Left lobe of liver (tissue), 2 donors: ENCODE results near the gene LAMC2. TPM values are rescaled to one million over a fixed set of nuclear protein-coding genes. Genes with fewer than 3 reads are reported as not detected.
"Not testable (repeated sequence)": the region's sequence is repeated elsewhere in the genome, so short reads cannot be mapped to it uniquely, and the experiment has no call there.

Experiments
- ATAC-seq: fragments of 200-7000 bp; cut with Tn5 transposase; one replicate; pipeline ENCODE4 v1.9.1; 2020; ENCODE audit warnings: mild to moderate bottlenecking, moderate library complexity
- DNase-seq: peaks from one replicate; pipeline ENCODE4 v3.0.0-alpha.2; 2020; ENCODE audit warnings: low spot score
- total RNA-seq: library from RNA; stranded (reverse); gene quantifications from one replicate; pipeline ENCODE4 v1.2.1, GENCODE V29; 2021
- donor health status: DM: no; HTN: no; CAD: no; lungs with moderate emphysema.
- donor health status: DM: no; HTN: yes; CAD: no.

The LAMC2 gene
- total RNA-seq, 1 donor from 2014 or later, result 0.30 TPM

DNA sequence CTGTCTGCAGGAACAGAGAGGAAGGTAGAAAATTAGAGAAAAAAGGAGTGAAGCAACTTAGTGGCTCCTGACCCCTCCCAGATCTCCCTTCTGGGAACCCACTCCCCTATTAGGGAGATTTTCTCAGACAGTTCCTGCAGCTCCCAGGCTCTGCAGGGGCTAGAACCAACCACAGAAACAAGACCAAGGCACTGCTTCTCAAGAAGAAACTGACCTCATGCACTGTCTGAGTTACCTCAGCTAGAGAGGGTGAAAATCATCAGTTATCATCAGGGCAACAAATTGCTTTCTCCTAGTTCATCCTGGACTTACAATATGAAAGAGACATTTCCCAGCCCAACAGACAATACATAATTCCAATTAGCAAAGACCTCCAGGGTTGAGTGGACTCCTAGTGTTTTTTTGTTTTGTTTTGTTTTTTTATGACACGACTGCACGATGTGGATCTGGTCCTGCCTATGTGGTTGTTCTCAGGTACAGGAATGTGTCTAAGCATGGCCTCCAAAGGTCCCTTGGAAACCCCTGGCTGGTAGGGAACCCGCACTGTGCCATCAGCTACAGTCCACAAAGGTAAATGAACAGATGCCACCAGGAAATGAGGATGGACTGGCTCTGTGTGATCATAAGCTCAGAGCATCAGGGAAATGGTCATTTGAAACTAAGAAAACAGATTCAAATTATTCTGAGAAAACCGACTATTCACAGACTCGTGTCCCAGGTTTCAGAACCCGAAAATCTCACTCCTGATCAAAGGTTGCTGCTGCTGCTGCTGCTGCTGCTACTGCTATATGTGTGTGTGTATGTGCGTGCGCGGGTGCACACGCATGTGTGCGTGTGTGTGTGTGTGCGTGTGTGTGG, 65.3 kb downstream of the LAMC2 start:
- ATAC-seq (no peak), DNase-seq (no peak)

- ATAC-seq (no peak), DNase-seq (no peak)
These were observed 65.9 kb downstream of the LAMC2 start for GRCh38 chr1:183251959-183252450.

DNA sequence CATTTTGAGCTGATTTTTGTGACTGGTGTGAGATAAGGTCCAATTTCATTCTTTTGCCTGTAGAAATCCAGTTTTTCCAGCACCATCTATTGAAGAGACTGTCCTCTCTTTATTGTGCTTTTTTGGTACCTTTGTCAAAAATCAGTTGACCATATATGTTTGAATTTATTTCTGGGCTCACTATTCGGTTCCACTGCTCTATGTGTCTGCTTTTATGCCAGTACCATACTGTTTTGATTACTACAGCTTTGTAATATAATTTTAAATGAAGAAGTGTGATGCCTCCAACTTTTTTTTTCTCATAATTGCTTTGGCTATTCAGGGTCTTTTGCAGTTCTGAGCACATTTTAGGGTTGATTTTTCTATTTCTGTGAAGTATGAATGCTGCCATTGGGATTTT, 69.0 kb downstream of the LAMC2 start:
- ATAC-seq (no peak), DNase-seq (no peak)

GRCh38 chr1:183259924-183260323, 73.9 kb downstream of the LAMC2 start:
- DNase-seq (no peak), ATAC-seq (no peak)

GRCh38 chr1:183262628-183263200, 76.7 kb downstream of the LAMC2 start:
- ATAC-seq (no peak), DNase-seq (no peak)

GRCh38 chr1:183263886-183264602, 78.0 kb downstream of the LAMC2 start:
- ATAC-seq (no peak), DNase-seq (no peak)

DNA sequence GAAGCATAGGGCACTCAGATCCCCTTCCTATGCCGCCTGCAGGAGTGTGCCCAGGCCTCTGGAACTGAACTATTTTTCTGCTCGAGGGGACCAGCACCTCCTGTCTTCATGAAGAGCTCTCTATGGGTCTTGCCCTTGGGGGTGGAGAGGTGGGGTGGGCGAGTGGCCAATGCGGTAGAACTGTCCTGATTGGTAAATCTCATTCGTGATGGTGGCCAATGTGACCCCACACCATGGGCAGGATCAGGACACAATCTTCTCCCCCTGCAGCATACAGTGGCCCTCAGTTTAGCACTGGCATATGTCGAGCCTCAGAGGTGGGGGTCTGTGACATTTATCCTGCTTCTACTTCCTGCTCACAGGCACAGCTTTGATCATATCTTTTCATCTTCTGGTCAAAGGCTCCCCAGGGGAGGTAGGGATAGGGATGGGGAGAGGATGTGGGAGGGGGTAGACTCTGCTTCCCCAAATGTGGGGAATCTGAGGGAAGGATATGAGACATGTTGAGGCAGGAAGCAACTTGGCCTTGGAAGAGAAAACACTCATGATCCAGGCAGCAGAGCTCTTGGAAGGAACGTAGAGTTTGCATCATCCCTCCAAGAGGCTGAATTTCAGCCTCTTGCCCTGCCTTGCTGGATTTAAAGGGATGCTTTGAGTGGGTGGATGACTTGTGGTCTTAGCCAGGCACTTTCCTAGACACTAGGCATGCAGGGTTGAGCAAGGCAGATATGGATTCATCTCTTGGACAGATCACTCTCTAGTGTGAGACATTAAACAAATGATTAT, 81.8 kb downstream of the LAMC2 start:
- DNase-seq (no peak), ATAC-seq (no peak)

GRCh38 chr1:183270541-183271141, 84.6 kb downstream of the LAMC2 start:
- DNase-seq, result no peak
- ATAC-seq, result no peak

DNA sequence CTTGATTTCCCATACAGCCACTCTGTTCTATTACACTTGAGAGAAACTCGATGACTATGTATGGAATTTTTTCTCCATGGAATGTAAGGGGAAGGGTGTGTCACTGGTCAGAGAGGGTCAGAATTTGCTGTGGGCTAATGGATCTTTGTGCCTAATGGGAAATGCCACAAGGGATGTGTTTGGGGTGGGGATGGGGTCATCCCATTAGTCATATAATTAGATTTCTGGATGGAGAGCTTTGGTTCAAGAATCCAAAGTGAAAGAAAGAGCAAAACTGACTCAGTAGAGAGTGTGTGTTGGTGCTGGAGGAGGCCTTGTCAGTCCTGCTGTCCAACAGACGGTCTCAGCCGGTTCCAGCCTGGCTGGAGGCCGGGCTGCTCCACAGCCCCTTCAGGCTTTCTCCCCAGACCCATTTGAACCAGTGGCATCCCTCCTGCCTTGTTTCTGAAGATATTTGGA, 86.4 kb downstream of the LAMC2 start:
- no peak for DNase-seq
- no peak for ATAC-seq

DNA sequence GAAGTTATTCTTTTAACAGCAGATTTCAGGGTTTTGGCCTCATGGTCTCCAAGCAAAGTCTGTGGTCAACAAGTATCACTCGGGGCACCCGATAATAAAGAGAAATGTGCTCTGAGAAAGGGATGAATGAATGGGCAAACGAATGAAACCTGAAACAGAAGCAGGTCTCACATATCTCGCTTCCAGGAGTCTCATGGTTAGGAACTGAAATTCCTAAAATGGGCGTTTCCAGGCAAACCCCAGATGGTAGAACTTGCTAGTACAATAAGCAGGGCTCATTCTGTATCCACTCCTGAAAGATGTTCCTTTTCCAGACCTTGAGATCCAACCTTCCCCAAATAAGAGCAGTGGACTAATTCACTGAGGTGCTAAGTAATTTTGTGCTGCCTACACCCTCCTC, 87.2 kb downstream of the LAMC2 start:
- DNase-seq (no peak), ATAC-seq (no peak)

DNA sequence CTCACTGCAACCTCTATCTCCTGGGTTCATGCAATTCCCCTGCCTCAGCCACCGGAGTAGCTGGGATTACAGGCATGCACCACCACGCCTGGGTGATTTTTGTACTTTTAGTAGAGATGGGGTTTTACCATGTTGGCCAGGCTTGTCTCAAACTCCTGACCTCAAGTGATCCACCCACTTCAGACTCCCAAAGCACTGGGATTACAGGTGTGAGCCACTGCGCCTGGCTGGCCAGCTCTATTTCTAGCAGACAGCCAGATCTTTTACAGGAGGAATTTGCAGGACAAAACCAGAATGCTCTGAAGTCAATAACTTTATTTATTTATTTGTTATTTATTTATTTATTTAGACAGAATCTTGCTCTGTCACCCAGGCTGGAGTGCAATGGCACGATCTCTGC, 87.9 kb downstream of the LAMC2 start:
- not testable (repeated sequence) for DNase-seq, ATAC-seq

- no peak for DNase-seq
- ATAC-seq, result no peak
These were observed 88.8 kb downstream of the LAMC2 start for GRCh38 chr1:183274836-183275235.

GRCh38 chr1:183275322-183275721, 89.3 kb downstream of the LAMC2 start:
- DNase-seq (no peak), ATAC-seq (no peak)

DNA sequence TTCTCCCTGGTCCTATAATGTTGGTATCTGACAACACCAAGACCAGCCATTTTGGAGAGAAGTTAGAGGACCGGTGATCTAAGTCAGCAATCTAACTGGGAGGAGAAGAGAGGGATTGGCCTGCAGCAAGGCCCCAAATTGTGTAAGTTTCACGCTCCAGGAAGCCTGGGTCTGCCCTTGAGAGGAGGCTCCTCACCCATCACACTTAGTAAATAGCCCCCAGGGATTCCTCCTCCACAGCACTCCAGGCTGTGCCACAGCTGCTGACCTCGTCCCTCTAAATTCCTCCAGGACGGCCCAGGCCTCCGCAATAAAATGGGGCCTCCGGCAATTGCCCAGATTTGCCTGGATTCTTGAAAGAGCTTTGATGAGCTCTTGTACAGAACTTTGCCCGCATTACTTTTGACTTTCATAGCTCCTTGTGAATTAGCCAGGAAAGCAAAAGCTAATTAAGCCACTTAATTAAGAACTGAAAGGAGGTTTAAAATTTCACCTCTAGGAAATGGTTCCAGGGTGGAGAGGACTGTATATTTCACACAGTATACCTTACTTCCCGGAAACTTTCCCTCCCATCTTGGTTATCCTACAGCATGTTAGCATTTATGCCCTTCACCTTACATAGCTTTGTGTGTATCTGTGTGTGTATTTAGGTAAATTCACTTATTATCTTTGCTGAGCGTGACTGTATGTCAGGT, 90.5 kb downstream of the LAMC2 start:
- DNase-seq, result no peak
- no peak for ATAC-seq

DNA sequence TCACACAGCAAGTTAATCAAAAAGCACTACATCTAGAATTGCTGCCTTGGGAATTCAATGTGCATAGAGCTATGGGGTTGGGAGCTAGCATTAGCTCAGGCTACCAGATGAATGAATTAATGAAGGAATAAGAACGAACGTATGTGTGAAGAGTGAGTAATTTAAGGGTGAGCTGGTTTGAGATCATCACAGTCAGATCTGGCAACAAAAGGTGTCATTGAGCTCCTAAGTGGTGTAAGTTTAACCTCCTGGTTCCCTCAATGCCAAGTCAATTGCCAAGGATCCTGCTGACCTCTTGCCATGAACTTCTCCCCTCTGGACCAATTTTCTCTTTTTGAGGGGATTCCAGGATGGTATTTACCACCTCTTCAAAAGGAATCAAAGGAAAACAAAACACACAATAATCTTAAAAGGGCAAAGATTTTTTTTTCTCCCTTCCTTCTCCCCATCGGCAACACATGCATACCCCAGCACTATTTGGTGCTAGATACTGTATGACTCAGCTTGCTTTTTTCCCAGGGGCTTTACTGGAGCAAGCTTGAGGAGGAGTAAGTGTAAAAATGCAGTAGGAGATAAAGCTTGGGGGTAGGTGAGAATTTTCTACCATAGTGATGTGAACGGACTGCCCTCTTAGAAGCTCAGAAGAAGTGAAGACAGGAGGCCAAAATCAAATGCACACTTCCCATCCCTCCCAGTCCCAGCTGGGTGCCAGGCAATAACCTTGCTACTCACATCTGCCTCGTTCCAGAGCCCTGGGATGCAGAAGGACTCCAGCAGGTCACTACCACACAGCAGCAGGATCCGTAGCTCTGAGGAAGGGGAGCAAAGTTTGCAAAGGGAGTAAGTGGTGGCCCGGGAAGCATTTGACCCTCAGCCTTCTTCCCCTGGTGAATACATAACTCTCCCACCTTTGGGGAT, 92.0 kb downstream of the LAMC2 start:
- DNase-seq (no peak), ATAC-seq (no peak)

- DNase-seq, result no peak
These were observed 92.9 kb downstream of the LAMC2 start for GRCh38 chr1:183278739-183279591.

DNA sequence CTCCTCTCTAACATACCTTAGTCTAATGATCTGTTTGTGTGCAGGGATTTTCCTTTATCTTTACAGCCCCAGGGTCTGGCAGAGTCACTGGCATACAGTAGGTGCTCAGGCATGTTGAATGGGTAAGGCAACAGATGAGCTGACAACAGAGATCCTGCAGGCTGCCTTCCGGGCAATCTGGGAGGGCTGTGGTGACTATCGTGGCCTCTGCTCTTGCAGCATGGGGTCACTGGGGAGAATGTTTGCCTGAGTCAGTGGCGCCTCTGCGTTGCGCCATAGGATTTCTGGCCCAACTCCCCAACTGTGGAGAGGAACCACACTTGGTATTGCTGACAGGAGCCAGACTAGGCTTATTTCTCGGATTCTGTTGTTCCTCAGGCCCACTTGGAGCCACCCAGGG, 93.8 kb downstream of the LAMC2 start:
- DNase-seq (peak; percentile 57), ATAC-seq (peak; percentile 21)

More at GRCh38 chr1:183278739-183279591, 92.9 kb downstream of the LAMC2 start:
- no peak for ATAC-seq

DNA sequence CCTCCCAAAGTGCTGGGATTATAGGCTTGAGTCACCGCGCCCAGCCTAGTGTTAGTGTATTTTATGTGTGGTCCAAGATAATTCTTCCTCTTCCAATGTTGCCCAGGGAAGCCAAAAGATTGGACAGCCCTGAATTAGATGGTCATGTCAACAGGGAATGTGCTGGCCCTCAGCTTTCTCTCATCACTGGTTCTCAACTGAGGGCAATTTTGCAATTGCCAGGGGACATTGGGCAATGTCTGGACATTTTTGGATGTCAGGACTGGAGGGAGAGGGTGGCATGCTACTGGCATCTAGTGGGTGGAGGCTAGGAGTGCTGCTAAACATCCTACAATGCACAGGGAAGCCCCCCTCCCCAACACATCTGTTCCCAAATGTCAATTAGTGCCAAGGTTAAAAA, 95.0 kb downstream of the LAMC2 start:
- no peak for DNase-seq
- peak; percentile 11 for ATAC-seq
